Breast epithelium (tissue), 3 donors: ENCODE data around the gene ADH7.

Experiments
- POLR2AphosphoS5 ChIP-seq, 3 donors: sonication (generic); formaldehyde crosslinking; IDR thresholded peaks; one replicate each; pipeline ENCODE4 v1.6.1; 2017; ENCODE audit warnings: antibody characterized with exemption in 3 of 3
- TF ChIP-seq, protein P1 (sequence below), 3 donors: fragments of 450-650 bp; IDR thresholded peaks; one replicate each; pipeline ENCODE4 v1.5.1; 2016 to 2017; ENCODE audit warnings: antibody characterized with exemption in 3 of 3, mild to moderate bottlenecking in 3 of 3, moderate library complexity in 3 of 3

DNA sequence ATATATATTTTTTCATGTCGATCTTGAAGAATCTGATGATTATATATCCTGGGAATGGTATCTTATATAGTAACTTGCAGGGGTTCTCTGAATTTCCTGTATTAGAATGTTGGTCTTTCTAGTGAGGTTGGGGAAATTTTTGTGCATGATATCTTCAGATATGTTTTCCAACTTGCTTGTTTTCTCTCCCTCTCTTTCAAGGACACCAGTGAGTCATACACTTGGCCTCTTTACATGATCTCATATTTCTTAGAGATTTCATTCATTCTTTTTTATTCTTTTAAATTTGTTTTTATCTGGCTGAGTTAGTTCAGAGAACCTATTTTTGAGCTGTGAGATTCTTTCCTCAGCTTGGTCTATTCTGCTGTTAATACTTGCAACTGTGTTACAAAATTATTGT is 48.5 kb upstream of the ADH7 start:
- TF ChIP-seq POLR2AphosphoS5 (IDR thresholded peaks at IDR 0.05): no peak
- TF ChIP-seq, protein P1, sequence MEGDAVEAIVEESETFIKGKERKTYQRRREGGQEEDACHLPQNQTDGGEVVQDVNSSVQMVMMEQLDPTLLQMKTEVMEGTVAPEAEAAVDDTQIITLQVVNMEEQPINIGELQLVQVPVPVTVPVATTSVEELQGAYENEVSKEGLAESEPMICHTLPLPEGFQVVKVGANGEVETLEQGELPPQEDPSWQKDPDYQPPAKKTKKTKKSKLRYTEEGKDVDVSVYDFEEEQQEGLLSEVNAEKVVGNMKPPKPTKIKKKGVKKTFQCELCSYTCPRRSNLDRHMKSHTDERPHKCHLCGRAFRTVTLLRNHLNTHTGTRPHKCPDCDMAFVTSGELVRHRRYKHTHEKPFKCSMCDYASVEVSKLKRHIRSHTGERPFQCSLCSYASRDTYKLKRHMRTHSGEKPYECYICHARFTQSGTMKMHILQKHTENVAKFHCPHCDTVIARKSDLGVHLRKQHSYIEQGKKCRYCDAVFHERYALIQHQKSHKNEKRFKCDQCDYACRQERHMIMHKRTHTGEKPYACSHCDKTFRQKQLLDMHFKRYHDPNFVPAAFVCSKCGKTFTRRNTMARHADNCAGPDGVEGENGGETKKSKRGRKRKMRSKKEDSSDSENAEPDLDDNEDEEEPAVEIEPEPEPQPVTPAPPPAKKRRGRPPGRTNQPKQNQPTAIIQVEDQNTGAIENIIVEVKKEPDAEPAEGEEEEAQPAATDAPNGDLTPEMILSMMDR (IDR thresholded peaks at IDR 0.05): no peak
